SW480 (cell line): ENCODE measurements around the gene PRRX1.

Experiments used
- DNase-seq: peaks from one replicate; pipeline ENCODE4 v3.0.0-alpha.2; 2016; ENCODE audit warnings: low spot score

Gene PRRX1

GRCh38 chr1:170770254-170770653 lies 106.3 kb downstream of the PRRX1 start:
- DNase-seq, result no peak

DNA sequence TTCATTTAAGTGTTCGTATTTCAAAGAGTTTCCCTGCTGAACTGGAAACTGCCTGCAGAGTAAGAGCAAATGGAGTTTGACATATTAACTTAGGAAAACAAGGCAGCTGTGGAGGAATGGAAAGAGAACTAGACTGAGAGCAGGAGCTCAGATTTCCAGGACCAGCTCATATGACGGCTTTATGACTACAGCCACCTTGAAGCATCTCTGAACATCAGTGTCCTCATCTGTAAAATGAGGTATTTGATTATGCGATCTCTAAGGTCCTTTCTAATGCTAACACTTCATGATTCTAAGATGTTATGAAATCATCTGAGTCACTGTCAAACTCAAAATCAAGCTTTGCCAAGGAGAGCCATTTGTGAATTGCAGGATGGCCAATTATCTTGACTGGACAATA lies 112.3 kb downstream of the PRRX1 start:
- no peak for DNase-seq

DNA sequence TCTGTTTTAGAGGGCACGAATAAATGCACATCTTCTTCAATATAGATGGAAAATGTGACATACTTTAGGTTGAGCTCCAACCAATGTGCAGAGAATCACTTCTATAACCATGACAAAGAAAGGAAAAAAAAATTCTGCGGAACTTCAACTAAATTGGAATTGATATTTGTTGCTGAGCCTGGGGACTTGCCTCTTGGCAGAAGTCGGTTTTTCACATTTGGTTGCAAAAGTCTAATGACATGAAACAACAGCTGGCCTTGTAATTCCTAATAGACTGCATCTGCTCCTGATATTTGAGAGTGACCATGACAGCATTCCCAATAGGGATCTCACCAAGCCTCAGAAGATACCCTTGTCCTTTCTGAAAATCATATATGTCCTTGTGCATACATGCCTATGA lies 112.8 kb downstream of the PRRX1 start:
- no peak for DNase-seq
